NCI-H1092 (cell line): Measurements from ENCODE around the gene KCNK16.
A peak's percentile ranks its signal among the peaks of the same experiment; 100 is the strongest.

Experiments used
- DNase-seq: peaks from one replicate; lab custom pipeline; 2025; lab: John Stamatoyannopoulos, UW

The KCNK16 gene

DNA sequence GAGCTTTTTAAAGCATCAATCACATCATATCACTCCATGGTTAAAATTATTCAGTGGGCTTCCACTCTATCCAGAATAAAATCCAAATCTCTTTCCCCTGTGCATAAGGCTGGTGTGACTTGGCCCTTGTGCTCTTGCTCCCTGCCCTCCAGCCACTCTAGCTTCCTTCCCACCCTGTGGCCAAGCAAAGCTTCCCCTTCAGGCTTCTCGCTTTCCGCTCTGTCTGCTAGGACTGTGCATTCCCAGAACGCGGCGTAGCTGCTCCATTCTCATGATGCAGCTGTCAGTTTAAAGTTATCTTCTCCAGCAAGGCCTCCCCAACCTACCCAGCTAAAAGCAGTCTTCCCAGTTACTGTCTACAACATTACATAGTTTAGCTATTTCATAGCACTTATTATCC, 19.4 kb upstream of the KCNK16 start:
- no peak for DNase-seq

DNA sequence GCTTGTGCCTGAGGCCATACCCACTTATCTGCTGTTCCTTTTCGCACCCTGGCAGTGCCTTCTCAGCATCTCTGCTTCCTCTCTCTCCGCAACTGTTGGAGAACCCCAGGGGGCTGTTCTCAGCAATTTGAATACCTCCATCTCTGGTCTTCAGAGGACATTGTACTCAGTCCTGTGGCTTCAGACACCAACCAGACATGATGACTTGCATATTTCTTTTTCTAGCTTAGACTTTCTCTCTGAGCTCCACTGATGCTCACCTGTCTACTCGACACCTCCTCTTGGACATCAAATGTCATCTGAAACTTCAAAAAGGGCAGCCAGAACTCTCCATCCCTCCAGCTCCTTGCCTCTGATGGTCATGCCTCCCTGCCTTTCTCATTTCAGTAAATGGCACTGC, 18.9 kb upstream of the KCNK16 start:
- no peak for DNase-seq

DNA sequence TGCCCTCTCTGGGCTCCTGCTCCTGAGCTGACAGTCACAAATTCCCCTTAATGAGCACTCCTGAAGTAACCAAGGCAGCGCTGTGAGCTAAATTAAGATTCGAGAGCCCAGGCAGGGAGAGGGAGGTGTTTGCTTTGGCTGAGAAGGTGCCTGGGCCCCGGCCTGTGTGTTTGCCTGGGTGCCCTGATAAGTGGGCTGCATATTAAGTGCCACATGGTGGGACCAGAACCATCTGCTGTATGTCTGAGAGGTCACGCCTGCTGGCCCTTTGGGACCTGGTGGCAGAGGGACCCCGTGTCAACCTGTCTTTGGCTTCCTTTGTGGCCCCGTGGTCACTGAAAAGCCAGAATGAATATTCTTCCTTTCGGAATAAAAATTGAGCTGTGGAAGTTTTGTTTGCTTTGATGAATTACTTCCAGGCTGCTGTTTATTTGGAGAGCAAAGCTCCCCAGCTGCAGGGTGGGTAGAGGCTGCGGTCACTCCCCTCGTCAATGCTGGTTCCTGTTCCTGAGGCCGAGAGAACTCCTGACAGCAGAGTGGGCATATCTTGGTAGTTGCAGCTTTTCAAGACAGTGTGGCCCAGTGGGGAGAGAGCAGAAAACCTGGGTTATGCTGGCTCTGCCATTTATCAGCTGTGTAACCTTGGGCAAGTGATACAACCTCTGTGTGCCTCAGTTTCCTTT, 17.5 kb upstream of the KCNK16 start:
- DNase-seq, result peak; percentile 97

DNA sequence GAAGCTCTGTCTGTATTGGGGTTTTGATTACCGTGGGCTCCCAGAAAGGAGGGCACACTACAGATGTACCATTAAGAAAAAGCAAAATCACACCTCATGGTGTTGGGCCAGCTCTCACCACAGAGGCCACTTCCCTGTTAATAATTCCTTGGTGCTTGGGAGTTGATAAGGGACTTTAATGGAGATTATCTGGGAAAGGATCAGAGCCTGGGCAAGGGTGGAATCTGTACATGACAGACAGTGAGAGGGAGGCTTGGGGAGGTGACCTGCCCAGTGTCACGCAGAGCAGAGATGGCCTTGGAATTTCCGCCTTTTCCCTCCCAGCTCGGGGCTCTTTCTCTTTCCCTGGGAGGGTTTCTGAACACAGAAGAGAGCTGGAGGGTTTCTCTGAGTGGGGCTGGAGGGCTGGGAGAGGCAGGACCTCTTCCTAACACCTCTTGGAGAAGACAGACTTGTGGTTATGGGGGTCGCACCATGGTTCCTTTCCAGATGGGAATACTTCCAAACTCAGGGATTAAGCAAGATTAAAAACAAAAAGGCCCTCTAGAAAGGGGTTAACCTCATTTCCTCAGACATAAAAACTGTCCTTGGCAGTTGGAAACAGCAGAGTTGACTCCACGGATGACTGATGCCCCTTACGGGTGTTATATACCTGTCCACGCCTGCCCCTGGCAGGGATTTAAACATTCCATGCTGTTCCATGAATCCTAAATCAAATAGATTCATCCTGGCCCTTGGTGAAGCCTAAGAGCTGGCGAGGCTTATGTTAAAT, 16.8 kb upstream of the KCNK16 start:
- no peak for DNase-seq

GRCh38 chr6:39338397-39338796, 15.9 kb upstream of the KCNK16 start:
- DNase-seq, result no peak

DNA sequence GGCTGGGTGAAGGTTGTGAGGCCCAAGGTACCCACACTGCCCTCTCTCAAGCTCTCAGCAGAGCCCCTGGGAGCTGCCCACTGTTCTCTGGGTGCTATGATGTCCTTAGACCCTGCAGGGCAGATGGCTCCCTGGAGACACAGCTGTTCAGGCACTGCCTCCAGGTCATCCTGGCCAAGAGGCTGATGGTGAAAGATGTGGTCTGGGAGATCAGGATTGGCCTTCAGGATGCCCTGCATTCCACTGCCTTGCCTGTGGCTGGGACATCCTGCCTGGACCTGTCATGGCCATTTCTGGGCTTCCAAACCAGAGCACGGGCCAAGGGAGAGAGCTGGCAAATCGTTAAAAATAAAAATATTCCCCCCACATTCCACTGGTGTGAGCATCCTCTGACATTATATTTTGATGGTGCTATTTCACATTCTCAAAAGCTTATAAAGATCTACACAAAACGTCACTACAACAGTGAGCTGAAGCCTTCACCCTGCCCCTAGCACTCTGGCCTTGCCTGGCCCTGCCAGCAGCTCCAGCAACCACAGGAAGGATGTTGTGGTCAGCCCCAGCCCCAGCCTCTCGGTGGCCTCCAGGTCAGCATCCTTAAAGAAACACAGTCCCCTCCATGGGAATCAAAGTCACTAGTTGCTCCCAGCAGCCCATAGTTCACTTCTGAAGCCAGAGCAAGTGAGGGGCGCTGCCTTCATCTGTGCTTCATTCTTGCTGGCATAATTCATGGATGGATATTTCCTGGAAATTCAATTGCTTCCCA, 13.5 kb upstream of the KCNK16 start:
- no peak for DNase-seq

DNA sequence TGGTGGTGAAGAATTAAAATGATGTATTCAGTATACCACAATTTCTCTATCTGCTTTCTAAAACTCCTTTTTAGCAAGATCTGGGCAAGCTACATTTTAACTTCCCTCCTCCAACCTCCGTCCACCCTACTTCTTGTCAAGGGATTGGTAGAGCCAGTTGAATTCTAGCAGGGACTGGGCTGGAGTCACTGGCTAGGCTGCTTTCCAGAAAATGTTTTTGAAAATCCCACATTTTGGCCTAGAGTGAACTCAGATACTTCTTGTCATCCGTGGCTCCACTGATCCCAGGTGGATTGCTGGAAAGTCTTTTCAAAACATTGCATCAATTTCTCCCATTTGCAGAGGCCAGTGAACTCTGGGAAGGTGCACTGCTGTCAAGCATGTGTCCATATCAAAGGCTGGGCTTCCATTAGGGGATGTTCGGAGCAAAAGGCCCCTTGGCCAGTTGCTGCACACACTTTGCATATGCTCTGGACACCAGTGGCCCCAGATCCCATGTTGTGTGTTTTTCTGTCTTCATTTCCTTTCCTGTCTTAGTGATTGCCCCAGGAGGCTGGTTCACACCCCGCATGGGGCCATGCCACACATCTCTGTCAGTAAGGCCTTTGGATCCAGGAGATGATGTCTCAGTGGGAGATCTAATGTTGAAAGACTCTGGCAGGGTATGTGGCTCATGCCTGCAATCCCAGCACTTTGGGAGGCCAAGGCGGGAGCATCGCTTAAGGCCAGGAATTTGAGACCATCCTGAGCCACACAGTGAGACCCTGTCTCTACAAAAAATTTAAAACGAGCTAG, 11.3 kb upstream of the KCNK16 start:
- no peak for DNase-seq

GRCh38 chr6:39330476-39330875, 8.0 kb upstream of the KCNK16 start:
- peak; percentile 65 for DNase-seq

DNA sequence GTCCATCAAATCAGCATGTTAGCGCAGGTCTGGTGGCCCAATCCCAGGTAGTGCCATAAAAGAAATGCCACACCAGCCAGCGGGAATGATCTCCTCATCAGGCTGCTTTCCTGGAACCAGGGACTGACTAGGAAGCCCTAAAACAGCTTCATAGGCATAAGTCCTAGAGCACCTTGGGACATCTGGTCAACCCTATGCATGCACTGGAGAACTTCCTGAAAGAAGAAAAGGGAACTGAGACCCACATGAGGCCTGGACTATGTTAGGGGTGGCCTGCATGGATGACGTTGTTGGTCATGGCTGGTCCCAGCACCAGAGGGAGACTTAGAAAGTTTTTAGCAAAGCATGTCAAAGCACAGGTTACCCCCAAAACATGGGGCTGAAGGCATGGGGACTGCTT, 7.6 kb upstream of the KCNK16 start:
- DNase-seq, result peak; percentile 9

- DNase-seq, result no peak
Observed at GRCh38 chr6:39328066-39328465, 5.6 kb upstream of the KCNK16 start.

DNA sequence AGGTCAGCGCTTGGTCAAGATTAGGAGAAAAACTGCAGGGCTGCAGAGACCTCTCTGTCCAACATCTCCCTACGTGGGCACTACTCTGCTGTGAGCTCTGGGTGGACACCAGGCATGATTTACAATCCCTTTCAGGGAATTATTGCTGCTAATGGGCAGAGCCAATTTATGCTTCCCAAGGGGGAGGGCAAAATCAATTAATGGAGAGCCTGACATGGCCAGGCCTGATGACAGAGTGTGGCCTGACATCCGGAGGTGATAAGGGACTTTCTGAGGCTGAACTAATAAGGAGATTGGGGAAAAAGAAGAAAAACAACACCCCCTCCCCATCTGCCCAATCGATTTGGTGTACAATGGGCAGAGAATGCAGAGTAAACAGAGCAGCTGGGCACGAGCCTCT, 5.0 kb upstream of the KCNK16 start:
- peak; percentile 23 for DNase-seq

- DNase-seq, result no peak
Observed at GRCh38 chr6:39321761-39322160, 741 bp downstream of the KCNK16 start.

DNA sequence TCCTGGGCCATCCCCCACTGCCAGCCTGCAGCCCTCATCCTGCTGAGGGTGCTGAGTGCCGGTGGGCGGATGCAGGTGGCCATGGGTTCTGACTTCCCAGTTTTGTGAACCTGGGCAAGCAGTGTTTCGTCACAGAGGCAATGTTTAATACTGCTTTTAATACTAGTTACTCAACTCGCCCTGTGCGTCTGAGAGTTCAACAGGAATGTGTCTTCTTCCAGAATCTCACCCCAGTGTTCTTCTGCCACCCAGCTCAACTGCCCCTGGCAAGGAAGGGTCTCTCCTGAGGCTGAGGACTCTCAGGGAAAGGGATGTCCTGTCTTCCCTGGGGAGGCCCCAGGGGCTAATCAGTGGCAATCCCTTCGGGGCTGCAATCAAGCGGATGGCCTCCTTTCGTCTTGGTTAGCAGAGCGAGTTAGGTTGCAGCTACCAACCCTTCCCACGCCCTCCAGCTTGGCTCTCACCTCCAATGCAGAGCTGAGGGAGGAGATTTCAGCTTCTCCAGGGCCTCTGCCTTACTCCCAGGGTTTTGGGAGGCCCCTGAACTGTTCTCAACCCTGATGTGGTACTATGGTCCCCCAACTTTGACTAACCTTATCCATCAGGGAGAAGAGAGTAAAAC, 2.0 kb downstream of the KCNK16 start:
- DNase-seq, result no peak

DNA sequence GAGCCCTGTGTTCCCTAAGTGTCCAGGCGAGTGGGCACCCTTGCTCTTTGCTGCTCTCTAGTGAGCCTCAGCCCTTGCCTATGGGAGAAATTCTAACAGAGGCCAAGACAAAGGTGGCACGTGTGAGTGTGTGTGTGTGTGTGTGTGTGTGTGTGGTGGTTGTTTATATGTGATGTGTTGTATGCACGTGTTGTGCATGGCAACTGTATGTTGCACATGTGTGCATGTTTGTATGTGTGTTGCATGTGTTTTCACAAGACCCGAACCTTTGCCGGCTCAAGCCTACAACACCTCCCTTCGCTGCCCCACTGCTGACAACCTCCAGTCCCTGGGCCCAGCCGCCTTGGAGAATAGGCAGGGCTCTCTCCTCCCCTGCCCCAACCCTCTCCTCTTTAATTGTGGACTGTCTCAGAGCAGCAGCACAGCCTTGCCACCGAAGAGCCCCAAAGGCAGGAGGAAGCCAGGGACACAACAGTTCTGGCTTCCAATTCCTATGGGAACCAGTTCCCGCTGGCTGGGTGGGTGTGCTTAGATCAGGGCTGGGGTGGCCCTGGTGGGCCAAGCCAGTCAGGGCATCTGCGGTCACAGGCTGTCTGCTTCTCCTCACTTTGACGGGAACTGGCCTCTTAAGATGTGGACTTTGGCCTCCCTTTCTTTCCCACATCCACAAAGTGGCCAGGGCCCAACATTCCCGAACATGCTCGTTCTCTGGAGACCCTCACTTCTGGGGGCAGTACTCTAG, 2.7 kb downstream of the KCNK16 start:
- DNase-seq, result no peak

DNA sequence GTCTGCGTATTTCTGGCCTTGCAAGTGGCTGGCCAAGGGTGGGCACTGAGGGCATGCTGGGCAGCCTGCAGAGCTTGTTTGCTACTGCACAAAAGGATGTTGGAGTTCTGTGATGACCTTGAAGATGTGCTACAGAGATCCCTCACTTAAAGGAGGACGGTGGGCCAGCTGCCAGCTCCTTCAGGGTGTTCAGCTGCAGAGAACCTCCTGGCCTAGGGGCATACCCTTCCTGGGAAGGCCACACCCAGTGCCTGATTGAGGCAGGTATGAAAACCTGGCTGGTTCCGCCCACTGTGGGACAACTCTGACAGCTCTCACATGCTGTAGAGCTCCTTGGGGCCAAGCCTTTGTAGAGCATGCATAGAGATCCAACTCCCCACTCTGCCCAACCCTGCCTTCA, 5.2 kb downstream of the KCNK16 start:
- no peak for DNase-seq

- no peak for DNase-seq
Observed at GRCh38 chr6:39314273-39314795, 8.2 kb downstream of the KCNK16 start, which contains the start of gene KCNK17. Gene KCNK17, minus strand, starts transcription at chr6:39314419. Its CDS starts 99 bp downstream, at chr6:39314320.

GRCh38 chr6:39313526-39314272, 8.8 kb downstream of the KCNK16 start:
- no peak for DNase-seq

DNA sequence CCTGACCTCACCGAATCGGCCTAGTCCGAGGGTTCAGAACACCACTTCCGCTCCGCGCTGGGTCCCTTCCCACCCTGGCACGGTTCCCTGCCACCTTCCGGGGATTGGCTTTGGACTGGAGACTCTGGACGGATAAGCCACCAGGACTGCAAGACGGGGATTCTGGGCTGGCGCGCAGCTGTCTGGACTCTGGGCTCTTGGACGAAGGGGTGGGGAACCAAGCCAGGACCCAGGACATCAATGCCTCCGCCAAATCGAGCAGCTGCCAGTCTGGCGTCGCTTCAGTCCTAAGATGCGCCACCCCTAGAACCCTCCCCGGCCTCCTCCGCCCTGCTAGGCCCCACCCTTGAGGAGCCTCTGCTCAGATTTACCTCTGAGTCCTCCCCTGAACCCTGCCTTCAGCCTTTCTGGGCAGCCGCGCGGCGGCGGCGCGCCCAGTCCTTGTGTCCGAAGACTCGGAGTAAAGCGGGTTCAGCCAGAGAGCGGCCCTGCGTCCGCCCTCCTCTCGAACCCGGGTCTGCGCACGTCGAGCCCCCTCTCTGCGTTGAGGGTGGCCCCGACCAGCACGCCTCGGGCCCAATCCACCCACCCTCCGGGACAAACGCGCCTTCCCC, 9.5 kb downstream of the KCNK16 start:
- DNase-seq, result no peak

- no peak for DNase-seq
Observed at GRCh38 chr6:39310542-39310941, 12.0 kb downstream of the KCNK16 start.
